HG02623 (cell line): Measurements from ENCODE around the gene DPP10.
"Not testable (repeated sequence)": the region's sequence is repeated elsewhere in the genome, so short reads cannot be mapped to it uniquely, and the experiment has no call there.

Experiments used
- ATAC-seq: cut with Tn5 transposase; IDR thresholded peaks from one replicate; pipeline ENCODE4 v1.9.1; 2021; ENCODE audit warnings: moderate library complexity; ENCODE audit not compliant: unreplicated experiment

Gene DPP10

DNA sequence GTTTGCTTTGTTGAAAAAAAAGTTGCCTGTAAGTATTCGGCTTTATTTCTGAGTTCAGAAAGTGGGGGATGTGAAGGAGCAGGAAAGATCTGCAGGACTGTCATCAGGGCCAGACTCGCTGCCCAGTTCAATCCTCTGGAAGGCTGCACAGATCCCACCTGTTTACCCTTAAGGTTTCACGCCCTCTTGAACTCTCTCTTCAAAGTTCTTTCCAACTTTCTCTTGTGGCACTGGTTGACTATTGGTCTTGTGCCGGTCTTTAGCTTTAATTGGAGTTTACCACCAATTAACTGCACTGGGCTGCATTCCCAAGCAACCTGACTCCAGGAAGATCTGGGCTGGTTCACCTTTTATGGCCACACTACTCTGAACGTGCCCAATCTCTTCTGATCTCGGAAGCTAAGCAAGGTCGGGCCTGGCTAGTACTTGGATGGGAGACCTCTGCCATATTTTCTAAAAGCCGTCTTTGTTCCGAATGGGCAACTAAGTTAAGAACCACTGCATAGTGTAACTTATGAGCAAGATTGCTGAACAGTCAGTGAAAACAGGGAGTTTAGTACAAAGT is 495.0 kb downstream of the DPP10 start:
- no peak for ATAC-seq

- ATAC-seq: no peak
Observed at GRCh38 chr2:114940785-114941458, 498.5 kb downstream of the DPP10 start.

DNA sequence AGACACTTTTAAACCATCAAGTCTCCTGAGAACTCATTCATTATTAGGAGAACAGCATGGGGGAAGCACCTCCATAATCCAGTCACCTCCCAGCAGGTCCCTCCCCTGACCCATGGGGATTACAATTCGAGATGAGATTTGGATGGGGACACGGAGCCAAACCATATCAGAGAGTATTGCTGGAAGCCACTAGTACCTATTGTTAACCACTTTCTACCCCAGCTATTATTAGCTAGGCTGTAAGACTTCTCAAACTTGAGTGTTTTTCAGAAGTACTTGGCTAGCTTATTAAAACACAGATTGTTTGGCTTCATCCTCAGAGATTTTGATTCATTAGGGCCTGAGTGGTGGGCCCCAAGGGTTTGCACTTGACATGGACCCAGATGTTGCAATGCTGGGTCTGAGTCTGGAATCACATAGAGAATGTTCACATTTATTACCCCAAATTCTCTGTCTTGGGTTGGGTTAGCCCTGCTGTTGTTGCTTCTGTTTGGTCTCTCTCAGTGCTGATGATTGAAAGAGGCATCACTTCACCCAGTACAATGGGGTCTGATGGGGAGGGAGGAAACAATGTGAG is 506.9 kb downstream of the DPP10 start:
- ATAC-seq: no peak

GRCh38 chr2:114960389-114960788 is 517.9 kb downstream of the DPP10 start:
- ATAC-seq: no peak

GRCh38 chr2:114962532-114962931 is 520.1 kb downstream of the DPP10 start:
- ATAC-seq: no peak

GRCh38 chr2:114968748-114969400 is 526.4 kb downstream of the DPP10 start:
- ATAC-seq: no peak

GRCh38 chr2:115004321-115004720 is 561.9 kb downstream of the DPP10 start:
- ATAC-seq: not testable (repeated sequence)

DNA sequence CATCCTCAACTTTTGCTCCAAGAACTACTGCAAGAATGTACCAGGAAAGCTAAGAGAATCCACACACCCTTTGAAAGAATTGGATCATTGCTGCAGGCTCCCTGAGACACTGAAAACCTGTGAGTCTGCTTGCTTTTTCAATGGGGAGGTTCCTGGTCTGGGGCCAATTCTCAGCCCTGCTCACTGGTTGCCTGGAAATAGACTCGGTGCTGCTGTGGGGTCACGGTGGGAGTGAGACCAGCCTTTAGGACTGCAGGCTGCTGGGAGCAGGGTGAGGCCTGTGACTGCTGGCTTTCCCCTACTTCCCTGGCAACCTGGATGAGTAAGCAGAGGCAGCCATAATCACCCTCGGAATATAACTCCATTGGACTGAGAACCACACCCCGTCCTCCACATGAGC is 569.3 kb downstream of the DPP10 start:
- no peak for ATAC-seq

DNA sequence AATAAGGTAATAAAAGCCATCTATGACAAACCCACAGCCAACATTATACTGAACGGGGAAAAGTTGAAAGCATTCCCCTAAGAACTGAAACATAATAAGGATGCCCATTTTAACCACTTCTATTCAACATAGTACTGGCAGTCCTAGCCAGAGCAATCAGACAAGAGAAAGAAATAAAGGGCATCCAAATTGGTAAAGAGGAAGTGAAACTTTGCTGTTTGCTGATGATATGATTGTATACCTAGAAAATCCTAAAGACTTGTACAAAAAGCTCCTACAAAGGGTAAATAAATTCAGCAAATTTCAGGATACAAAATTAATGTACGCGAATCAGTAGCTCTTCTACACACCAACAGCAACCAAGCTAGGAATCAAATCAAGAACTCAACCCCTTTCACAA is 579.6 kb downstream of the DPP10 start:
- not testable (repeated sequence) for ATAC-seq

GRCh38 chr2:115034801-115035200 is 592.4 kb downstream of the DPP10 start:
- ATAC-seq: no peak

DNA sequence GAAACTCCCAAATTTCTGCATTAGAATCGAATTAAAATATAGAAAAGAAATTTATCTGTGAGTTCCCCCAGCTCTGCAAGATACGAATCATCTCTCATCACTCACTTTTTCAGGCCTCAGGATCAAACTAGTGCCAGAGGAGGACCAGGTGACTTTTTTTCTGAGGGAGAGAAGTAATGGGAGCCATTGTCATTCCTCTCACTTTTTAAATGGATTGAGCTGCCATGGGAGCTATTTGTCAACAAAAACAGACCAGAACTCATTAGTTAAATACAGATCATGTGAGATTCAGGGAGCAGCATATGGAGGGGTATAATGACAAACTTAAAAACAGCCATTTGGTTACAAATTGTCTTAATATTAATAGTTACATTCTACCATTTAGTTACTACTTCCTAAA is 594.4 kb downstream of the DPP10 start:
- no peak for ATAC-seq

DNA sequence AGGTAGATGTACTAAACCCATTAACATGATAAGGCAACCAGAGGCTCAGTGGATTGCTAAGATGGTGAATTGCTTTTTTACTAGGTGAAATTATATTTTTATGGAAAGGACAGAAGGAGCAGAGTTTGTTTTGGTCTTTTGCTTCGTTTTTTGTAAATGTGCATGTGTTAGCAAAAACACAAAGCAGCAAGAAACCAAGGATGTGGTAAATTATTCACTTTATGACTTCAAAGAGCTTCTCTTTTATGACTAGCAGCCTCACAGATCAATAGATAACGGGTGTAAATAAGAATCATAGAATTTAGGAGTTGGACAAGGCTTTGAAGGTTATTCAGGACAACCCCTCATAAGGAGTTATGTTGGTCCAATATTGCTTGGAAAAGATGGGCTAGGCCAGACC is 615.0 kb downstream of the DPP10 start:
- ATAC-seq: no peak

- no peak for ATAC-seq
Observed at GRCh38 chr2:115070002-115070401, 627.6 kb downstream of the DPP10 start.

DNA sequence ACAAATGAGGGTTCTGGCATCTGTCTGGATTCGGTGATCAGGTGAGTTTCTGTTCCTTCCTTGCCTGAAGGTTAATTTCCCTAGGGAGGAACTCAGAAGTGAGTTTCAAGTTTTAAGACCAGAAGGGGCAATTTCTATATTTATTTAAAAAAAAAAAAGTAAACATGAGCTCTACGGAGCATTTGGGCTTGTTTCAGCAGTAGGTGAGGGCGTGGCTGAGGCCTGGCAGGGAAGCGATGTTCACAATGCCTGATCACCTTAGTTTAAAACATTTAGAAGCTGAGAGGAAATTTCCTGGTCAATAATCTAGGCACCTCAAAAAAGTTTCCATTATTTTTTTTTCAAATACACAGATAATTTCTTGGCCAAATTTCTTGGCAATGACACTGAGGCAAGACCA is 629.1 kb downstream of the DPP10 start:
- no peak for ATAC-seq

DNA sequence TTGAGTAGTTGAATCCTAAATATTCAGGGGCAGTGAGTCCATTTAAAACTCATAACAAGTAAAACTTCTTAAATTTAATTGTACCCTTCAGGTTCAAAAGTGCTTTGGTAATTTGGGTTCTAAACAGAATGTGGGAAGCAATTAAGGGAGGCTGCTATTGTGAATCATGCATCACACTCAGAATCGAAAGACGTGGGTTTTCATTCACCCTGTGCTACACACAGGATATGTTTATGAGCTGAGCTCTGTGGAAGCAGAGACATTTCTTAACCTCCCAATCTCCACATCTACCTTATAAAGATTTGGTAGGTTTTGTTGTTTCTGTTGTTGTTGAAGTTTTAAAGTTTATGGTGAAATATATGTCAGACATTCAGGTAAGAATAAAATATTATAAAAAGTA is 633.4 kb downstream of the DPP10 start:
- ATAC-seq: no peak

DNA sequence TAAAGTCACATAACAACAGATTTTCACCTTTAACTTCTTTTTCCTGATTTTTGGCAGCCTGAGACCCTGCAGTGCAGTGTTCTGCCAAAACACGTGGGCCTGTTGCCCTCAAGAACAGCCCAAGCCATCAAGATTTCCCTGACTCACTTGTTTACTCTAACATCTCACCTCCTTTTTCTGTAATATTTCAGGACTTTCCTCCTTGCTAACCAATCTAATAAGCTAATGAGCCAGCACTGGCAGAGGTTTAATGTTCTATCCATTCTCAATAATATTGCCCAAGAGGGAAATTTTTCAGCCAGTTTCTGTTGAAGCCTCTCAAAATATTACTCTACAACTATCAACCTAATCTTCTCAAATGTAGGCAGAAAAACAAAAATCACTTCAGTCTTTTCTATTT is 635.2 kb downstream of the DPP10 start:
- ATAC-seq: no peak

GRCh38 chr2:115083225-115083624 is 640.8 kb downstream of the DPP10 start:
- no peak for ATAC-seq

- no peak for ATAC-seq
Observed at GRCh38 chr2:115083711-115084110, 641.3 kb downstream of the DPP10 start.

GRCh38 chr2:115084446-115084845 is 642.0 kb downstream of the DPP10 start:
- no peak for ATAC-seq

DNA sequence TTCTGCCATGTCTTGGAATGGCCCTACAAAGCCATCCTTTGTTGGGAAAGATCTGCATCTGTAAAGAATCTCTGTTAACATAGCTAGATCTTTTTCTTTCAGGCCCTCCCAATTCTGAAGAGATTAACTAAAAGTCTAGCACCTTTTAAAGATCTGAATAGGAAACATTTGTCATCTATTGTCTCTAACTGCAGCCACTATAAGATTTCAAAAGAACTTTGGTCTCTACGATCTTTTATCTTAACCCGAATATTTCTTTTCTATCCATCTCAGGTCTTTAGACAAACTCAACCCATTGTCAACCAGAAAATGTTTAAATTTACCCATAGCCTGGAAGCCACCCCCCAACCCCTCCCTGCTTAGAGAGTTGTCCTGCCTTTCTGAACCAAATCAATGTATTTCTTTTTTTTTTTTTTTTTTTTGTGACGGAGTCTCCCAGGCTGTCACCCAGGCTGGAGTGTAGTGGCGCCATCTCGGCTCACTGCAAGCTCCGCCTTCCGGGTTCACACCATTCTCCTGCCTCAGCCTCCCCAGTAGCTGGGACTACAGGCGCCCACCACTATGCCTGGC is 643.7 kb downstream of the DPP10 start:
- ATAC-seq: not testable (repeated sequence)

DNA sequence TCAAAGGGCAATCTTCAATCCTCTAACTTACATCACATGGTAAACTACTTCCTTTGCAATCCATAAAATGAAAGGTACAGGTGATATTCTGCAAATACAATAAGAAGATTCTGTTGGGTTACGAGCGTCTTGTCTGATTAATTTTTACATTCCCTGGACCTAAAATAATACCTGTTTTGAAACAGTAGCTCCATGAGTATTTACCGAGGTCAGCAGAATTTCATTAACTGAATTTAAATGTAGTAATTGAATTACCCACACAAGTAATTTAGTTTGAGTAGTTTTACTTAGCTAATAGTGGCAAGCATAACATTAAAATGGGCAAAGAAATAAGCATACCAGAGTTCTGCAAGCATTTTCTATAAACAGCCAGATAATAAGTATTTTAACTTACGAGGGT is 652.0 kb downstream of the DPP10 start:
- ATAC-seq: no peak

DNA sequence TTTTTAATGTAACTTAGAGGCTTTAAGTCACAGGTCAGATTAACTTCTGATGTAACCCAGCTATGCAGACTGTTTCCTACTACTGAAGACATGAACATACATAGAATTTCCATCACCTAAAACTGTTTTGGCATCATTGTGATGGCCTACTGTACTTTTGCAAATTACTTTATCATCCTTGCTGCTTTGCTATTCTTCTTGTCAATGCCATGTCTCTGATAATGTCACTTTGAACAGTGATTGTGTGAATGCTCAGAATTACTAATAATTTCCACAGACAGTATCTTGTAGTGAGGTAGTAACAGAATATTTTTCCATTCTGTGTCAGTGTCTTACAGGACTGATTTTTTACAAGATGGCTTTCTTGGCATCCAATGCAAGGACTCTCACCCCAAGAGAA is 663.5 kb downstream of the DPP10 start:
- no peak for ATAC-seq
